ENCODE measurements around the gene MRPL1.
A peak's percentile ranks its signal among the peaks of the same experiment; 100 is the strongest.

The MRPL1 gene

GRCh38 chr4:77862478-77863216, at the start of gene MRPL1:
Gene MRPL1, plus strand, starts transcription at chr4:77862830. Its CDS starts 19 bp downstream, at chr4:77862849.
- peak; percentile 97 for DNase-seq

GRCh38 chr4:77815636-77816035, 47.0 kb upstream of the MRPL1 start:
- no peak for DNase-seq

GRCh38 chr4:77816546-77816945, 46.1 kb upstream of the MRPL1 start:
- no peak for DNase-seq

- DNase-seq, result no peak
Observed at GRCh38 chr4:77817304-77818072, 45.1 kb upstream of the MRPL1 start.

- DNase-seq, result peak; percentile 68
Observed at GRCh38 chr4:77818073-77818601, 44.5 kb upstream of the MRPL1 start.

GRCh38 chr4:77818602-77819403, 43.8 kb upstream of the MRPL1 start, which contains the start of gene CNOT6L:
Gene CNOT6L, minus strand, starts transcription at chr4:77819368. Its CDS starts 60 bp downstream, at chr4:77819308.
- peak; percentile 74 for DNase-seq

GRCh38 chr4:77819404-77819842, 43.2 kb upstream of the MRPL1 start:
- DNase-seq, result peak; percentile 62

- peak; percentile 94 for DNase-seq
Observed at GRCh38 chr4:77819843-77820648, 42.6 kb upstream of the MRPL1 start.

GRCh38 chr4:77820649-77821561, 41.7 kb upstream of the MRPL1 start:
- DNase-seq, result no peak

GRCh38 chr4:77821775-77822174, 40.9 kb upstream of the MRPL1 start:
- no peak for DNase-seq

- no peak for DNase-seq
Observed at GRCh38 chr4:77826275-77826674, 36.4 kb upstream of the MRPL1 start.

GRCh38 chr4:77827343-77827742, 35.3 kb upstream of the MRPL1 start:
- peak; percentile 13 for DNase-seq

- no peak for DNase-seq
Observed at GRCh38 chr4:77833126-77833724, 29.4 kb upstream of the MRPL1 start.

- DNase-seq, result no peak
Observed at GRCh38 chr4:77834403-77834802, 28.2 kb upstream of the MRPL1 start.

- DNase-seq, result no peak
Observed at GRCh38 chr4:77843628-77844027, 19.0 kb upstream of the MRPL1 start.

GRCh38 chr4:77844363-77844762, 18.3 kb upstream of the MRPL1 start:
- no peak for DNase-seq

GRCh38 chr4:77845400-77845799, 17.2 kb upstream of the MRPL1 start:
- no peak for DNase-seq

- DNase-seq, result no peak
Observed at GRCh38 chr4:77845929-77846328, 16.7 kb upstream of the MRPL1 start.

GRCh38 chr4:77848508-77848907, 14.1 kb upstream of the MRPL1 start:
- no peak for DNase-seq

GRCh38 chr4:77849278-77849965, 13.2 kb upstream of the MRPL1 start:
- DNase-seq, result peak; percentile 87
